Endothelial cell (in vitro differentiated cells): ENCODE measurements around the gene LYPD6B. TPM values are rescaled to one million over a fixed set of nuclear protein-coding genes. Genes with fewer than 3 reads are reported as not detected.

Experiments
- DNase-seq: peaks from one replicate; pipeline ENCODE4 v3.0.0; 2021; ENCODE audit warnings: low spot score
- H3K27ac Mint-ChIP-seq: one replicate; pipeline ENCODE4 v1.8.0; 2021; ENCODE audit warnings: mixed read lengths, inconsistent platforms; ENCODE audit not compliant: unreplicated experiment
- H3K27me3 Mint-ChIP-seq: one replicate; pipeline ENCODE4 v1.8.0; 2021; ENCODE audit warnings: mild to moderate bottlenecking, moderate library complexity, mixed read lengths, inconsistent platforms; ENCODE audit not compliant: unreplicated experiment
- H3K36me3 Mint-ChIP-seq: one replicate; pipeline ENCODE4 v1.8.0; 2021; ENCODE audit warnings: mild to moderate bottlenecking, low read depth, mixed read lengths, inconsistent platforms; ENCODE audit not compliant: unreplicated experiment
- H3K4me1 Mint-ChIP-seq: one replicate; pipeline ENCODE4 v1.8.0; 2021; ENCODE audit warnings: mild to moderate bottlenecking, mixed read lengths, inconsistent platforms; ENCODE audit not compliant: unreplicated experiment
- H3K4me3 Mint-ChIP-seq: one replicate; pipeline ENCODE4 v1.8.0; 2021; ENCODE audit warnings: mild to moderate bottlenecking, mixed read lengths, inconsistent platforms; ENCODE audit not compliant: unreplicated experiment
- H3K9me3 Mint-ChIP-seq: one replicate; pipeline ENCODE4 v1.8.0; 2021; ENCODE audit warnings: mixed read lengths, inconsistent platforms; ENCODE audit not compliant: unreplicated experiment
- total RNA-seq: library from RNA; stranded (reverse); fragmentation: NEBNext Ultra II Directional; extraction: Animal tissue kit (Norgen Biotek cat#: 25700); gene quantifications from one replicate; pipeline ENCODE4 v1.2.1, GENCODE V29; 2021; ENCODE audit not compliant: unreplicated experiment
- TF ChIP-seq, protein P1 (sequence below): fragments of 200-600 bp; sonication (generic); IDR thresholded peaks from one replicate; pipeline ENCODE4 v1.5.0; 2021; ENCODE audit warnings: antibody characterized with exemption; ENCODE audit not compliant: unreplicated experiment

The LYPD6B gene
- total RNA-seq, 1 donor from 2014 or later = 4.8 TPM

DNA sequence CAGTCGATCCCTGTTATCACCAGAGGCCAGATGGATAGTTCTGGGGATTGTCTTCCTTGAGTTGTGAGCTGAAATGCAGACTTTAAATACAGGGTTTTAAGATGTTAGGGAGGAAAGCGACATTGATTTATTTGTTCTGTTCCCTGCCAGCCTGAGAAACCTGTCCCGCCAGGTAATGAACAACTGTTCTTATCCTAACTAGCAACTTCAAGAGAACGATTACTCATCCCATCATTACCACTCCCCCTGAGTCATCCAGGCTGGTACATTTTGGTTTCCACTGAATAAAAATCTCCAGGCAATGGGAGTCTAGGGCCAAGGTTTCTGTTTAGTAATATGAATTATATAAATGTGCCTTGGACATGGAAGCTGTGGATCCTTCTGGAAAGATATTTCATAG, 131.2 kb downstream of the LYPD6B start:
- no peaks in the 10 kb centered on the region for H3K9me3 Mint-ChIP-seq
- no peak overlapping the region for H3K27ac Mint-ChIP-seq

DNA sequence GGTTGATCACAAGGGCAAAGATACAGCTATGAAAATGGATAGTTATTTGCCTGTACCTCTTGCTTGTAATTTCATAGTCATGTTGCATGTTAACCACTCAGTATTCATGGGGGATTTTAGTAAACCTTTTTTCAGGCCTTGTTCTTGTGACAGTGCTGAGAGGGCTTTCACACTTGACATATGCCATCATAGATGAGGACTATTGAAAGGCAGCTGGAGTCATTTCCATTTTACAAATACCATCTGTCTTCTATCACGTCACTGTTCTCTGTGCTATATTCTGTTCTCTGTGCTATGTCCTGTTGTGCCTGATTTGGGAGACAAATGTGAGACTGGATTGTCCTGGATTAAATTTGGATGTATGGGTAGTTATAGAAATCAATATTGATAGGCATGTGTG, 131.7 kb downstream of the LYPD6B start:
- Mint-ChIP-seq H3K4me1 (peaks cover 5% of the 10 kb centered on the region), H3K9me3 (no peaks in the 10 kb centered on the region), H3K4me3 (no peak overlapping the region), H3K36me3 (no peaks in the 10 kb centered on the region), H3K27me3 (no peaks in the 10 kb centered on the region), H3K27ac (no peak overlapping the region)
- TF ChIP-seq, protein P1, sequence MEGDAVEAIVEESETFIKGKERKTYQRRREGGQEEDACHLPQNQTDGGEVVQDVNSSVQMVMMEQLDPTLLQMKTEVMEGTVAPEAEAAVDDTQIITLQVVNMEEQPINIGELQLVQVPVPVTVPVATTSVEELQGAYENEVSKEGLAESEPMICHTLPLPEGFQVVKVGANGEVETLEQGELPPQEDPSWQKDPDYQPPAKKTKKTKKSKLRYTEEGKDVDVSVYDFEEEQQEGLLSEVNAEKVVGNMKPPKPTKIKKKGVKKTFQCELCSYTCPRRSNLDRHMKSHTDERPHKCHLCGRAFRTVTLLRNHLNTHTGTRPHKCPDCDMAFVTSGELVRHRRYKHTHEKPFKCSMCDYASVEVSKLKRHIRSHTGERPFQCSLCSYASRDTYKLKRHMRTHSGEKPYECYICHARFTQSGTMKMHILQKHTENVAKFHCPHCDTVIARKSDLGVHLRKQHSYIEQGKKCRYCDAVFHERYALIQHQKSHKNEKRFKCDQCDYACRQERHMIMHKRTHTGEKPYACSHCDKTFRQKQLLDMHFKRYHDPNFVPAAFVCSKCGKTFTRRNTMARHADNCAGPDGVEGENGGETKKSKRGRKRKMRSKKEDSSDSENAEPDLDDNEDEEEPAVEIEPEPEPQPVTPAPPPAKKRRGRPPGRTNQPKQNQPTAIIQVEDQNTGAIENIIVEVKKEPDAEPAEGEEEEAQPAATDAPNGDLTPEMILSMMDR = no peak
- no peak for DNase-seq

More for the DNA sequence above, 131.2 kb downstream of the LYPD6B start:
- H3K36me3 Mint-ChIP-seq = no peaks in the 10 kb centered on the region
- no peaks in the 10 kb centered on the region for H3K27me3 Mint-ChIP-seq
- H3K4me1 Mint-ChIP-seq = peaks cover 5% of the 10 kb centered on the region
- no peak overlapping the region for H3K4me3 Mint-ChIP-seq
- DNase-seq = no peak
- TF ChIP-seq, protein P1 = no peak

DNA sequence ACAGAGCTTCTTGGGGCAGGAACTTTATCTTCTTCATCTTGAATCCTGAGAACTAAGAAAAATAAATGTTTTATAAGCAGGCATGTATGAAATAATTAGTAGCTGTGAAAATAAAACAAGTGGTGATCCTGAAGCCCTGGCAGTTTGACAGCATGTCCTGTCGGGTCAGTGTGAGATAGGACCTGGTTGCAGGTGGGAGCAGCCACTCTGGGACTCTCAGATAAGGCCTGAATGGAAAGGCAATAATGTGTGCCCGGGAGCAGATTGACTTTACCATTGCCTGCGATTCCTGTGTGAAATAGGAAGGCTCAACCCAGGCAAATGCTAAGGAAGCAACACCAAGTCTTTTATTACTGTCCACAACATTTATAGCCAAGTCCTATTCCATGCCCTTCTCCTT, 132.4 kb downstream of the LYPD6B start:
- H3K36me3 Mint-ChIP-seq = no peaks in the 10 kb centered on the region
- H3K9me3 Mint-ChIP-seq = no peaks in the 10 kb centered on the region
- H3K4me3 Mint-ChIP-seq = no peak overlapping the region
- no peaks in the 10 kb centered on the region for H3K27me3 Mint-ChIP-seq
- TF ChIP-seq, protein P1 = no peak
- peaks cover 5% of the 10 kb centered on the region for H3K4me1 Mint-ChIP-seq
- DNase-seq = no peak
- H3K27ac Mint-ChIP-seq = no peak overlapping the region

DNA sequence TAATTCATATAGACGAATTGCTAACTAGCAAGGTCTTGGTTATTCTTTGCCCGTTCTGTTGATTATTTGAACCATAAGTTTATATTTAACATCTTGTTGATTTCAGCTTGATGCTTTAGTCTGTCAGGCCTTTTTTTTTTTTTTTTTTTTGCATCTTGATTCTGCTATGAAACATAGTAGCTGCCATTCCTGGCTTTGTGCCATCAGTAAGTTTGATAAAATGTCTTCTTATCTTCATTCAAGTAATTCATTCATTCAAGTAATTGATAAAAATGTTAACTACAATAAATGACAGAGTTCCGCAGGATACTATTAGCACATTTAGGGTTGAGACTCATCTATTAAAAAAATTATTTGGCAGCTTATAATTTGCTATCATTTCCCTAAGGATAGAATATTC, 134.7 kb downstream of the LYPD6B start:
- H3K9me3 Mint-ChIP-seq = no peaks in the 10 kb centered on the region
- no peak overlapping the region for H3K27ac Mint-ChIP-seq
- H3K36me3 Mint-ChIP-seq = no peaks in the 10 kb centered on the region
- DNase-seq = no peak
- H3K4me3 Mint-ChIP-seq = no peak overlapping the region
- TF ChIP-seq, protein P1 = no peak
- no peaks in the 10 kb centered on the region for H3K27me3 Mint-ChIP-seq
- H3K4me1 Mint-ChIP-seq = peaks cover 2% of the 10 kb centered on the region

DNA sequence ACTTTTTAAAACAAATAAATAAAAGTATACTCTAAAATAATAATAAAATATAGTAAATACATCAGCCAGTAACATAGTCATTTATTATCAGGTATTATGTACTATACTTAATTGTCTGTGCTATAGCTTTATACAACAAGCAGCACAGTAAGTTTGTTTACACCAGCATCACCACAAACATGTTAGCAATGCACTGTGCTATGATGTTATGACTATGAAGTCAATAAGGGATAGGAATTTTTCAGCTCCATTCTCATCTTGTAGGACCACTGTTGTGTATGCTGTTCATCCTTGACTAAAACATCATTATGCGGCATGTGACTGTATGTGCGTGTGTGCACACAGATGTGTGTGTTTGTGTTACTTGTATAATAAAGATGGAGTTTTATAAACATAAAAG, 137.5 kb downstream of the LYPD6B start:
- peaks cover 1% of the 10 kb centered on the region for H3K27me3 Mint-ChIP-seq
- H3K36me3 Mint-ChIP-seq = no peaks in the 10 kb centered on the region
- no peak overlapping the region for H3K4me3 Mint-ChIP-seq
- peaks cover 6% of the 10 kb centered on the region for H3K4me1 Mint-ChIP-seq
- H3K9me3 Mint-ChIP-seq = no peaks in the 10 kb centered on the region
- DNase-seq = no peak
- no peak overlapping the region for H3K27ac Mint-ChIP-seq
- TF ChIP-seq, protein P1 = no peak
